Muscle of leg (tissue), 11 donors: ENCODE results near the gene CAMTA1. TPM values are rescaled to one million over a fixed set of nuclear protein-coding genes. Genes with fewer than 3 reads are reported as not detected.

Source experiments
- DNase-seq: peaks from one replicate; pipeline ENCODE4 v3.0.0; 2013
- H3K27ac ChIP-seq: one replicate; pipeline ENCODE4 v1.5.1; 2013; ENCODE audit warnings: mild to moderate bottlenecking, low read length, control low read depth
- H3K27me3 ChIP-seq: one replicate; pipeline ENCODE4 v1.6.1; 2013; ENCODE audit warnings: low read length; ENCODE audit not compliant: control insufficient read depth, insufficient read depth
- H3K36me3 ChIP-seq: one replicate; pipeline ENCODE4 v1.6.1; 2013; ENCODE audit warnings: low read length; ENCODE audit not compliant: control insufficient read depth, insufficient read depth
- H3K4me1 ChIP-seq: one replicate; pipeline ENCODE4 v1.6.1; 2013; ENCODE audit warnings: low read length; ENCODE audit not compliant: control insufficient read depth, insufficient read depth
- H3K4me3 ChIP-seq: one replicate; pipeline ENCODE4 v1.5.1; 2013; ENCODE audit warnings: low read length, control low read depth
- H3K9me3 ChIP-seq: replicated peaks from 2 replicates; pipeline ENCODE4 v1.6.1; 2013; ENCODE audit warnings: low read depth, low read length; ENCODE audit not compliant: control insufficient read depth
- WGBS: methylation state at CpG from one replicate; pipeline ENCODE4 v1.1.5; 2013; ENCODE audit warnings: missing lambda C conversion rate; ENCODE audit not compliant: insufficient coverage; 5-methylcytosine and 5-hydroxymethylcytosine counted together
- polyA plus RNA-seq, 8 donors: library from polyadenylated mRNA; unstranded; fragments of 120-200 nt; gene quantifications; one replicate each; pipeline versions ENCODE4 v1.2.1 to v1.2.3, GENCODE V29; 2013; ENCODE audit warnings: inconsistent platforms in 1 of 8, low replicate concordance in 1 of 8; ENCODE audit not compliant: insufficient read length in 8 of 8, insufficient read depth in 1 of 8
- total RNA-seq: library from RNA; stranded (reverse); fragments of 120-200 nt; gene quantifications from one replicate; pipeline ENCODE4 v1.2.4, GENCODE V29; 2013

The CAMTA1 gene
- total and polyA plus RNA-seq, 9 donors = 36.4 to 56.4 (median 47.7) TPM

- 84% methylated on average over 7 of the region's 7 CpGs for WGBS
These were observed 239.8 kb downstream of the CAMTA1 start for GRCh38 chr1:7025013-7025412.

GRCh38 chr1:7026169-7026568, 240.9 kb downstream of the CAMTA1 start:
- H3K36me3 ChIP-seq = no peaks in the 10 kb centered on the region
- no peaks in the 10 kb centered on the region for H3K9me3 ChIP-seq
- H3K4me1 ChIP-seq = no peaks in the 10 kb centered on the region
- WGBS = no CpG with 5 or more reads among the region's 6 CpGs
- no peak overlapping the region for H3K27ac ChIP-seq
- DNase-seq = no peak
- H3K4me3 ChIP-seq = no peak overlapping the region
- H3K27me3 ChIP-seq = peaks cover 8% of the 10 kb centered on the region

More at GRCh38 chr1:7025013-7025412, 239.8 kb downstream of the CAMTA1 start:
- no peaks in the 10 kb centered on the region for H3K36me3 ChIP-seq
- peaks cover 11% of the 10 kb centered on the region for H3K27me3 ChIP-seq
- no peaks in the 10 kb centered on the region for H3K9me3 ChIP-seq
- no peaks in the 10 kb centered on the region for H3K4me1 ChIP-seq
- DNase-seq = no peak
- H3K4me3 ChIP-seq = no peak overlapping the region
- H3K27ac ChIP-seq = no peak overlapping the region

- no peaks in the 10 kb centered on the region for H3K27me3 ChIP-seq
- H3K27ac ChIP-seq = no peak overlapping the region
- no peak overlapping the region for H3K4me3 ChIP-seq
- H3K9me3 ChIP-seq = peaks cover 4% of the 10 kb centered on the region
- H3K36me3 ChIP-seq = no peaks in the 10 kb centered on the region
- H3K4me1 ChIP-seq = no peaks in the 10 kb centered on the region
- DNase-seq = no peak
- WGBS = no CpG with 5 or more reads among the region's 2 CpGs
These were observed 247.7 kb downstream of the CAMTA1 start for GRCh38 chr1:7032992-7033391.

- peaks cover 4% of the 10 kb centered on the region for H3K9me3 ChIP-seq
- H3K36me3 ChIP-seq = no peaks in the 10 kb centered on the region
- WGBS = 87% methylated on average over 3 of the region's 8 CpGs
- no peak overlapping the region for H3K4me3 ChIP-seq
- H3K27me3 ChIP-seq = no peaks in the 10 kb centered on the region
- no peak overlapping the region for H3K27ac ChIP-seq
- no peaks in the 10 kb centered on the region for H3K4me1 ChIP-seq
- no peak for DNase-seq
These were observed 251.1 kb downstream of the CAMTA1 start for GRCh38 chr1:7036386-7036785.

GRCh38 chr1:7039590-7040220, 254.5 kb downstream of the CAMTA1 start:
- Histone ChIP-seq H3K27ac (no peak overlapping the region), H3K4me3 (no peak overlapping the region), H3K27me3 (peaks cover 9% of the 10 kb centered on the region), H3K9me3 (no peaks in the 10 kb centered on the region), H3K36me3 (no peaks in the 10 kb centered on the region), H3K4me1 (peaks cover 10% of the 10 kb centered on the region)
- no peak for DNase-seq
- WGBS = no CpG with 5 or more reads among the region's 8 CpGs

- WGBS = 70% methylated on average over 13 of the region's 16 CpGs
- H3K27me3 ChIP-seq = peaks cover 13% of the 10 kb centered on the region
- H3K27ac ChIP-seq = no peak overlapping the region
- H3K4me3 ChIP-seq = no peak overlapping the region
- peaks cover 10% of the 10 kb centered on the region for H3K4me1 ChIP-seq
- no peaks in the 10 kb centered on the region for H3K36me3 ChIP-seq
- H3K9me3 ChIP-seq = no peaks in the 10 kb centered on the region
- DNase-seq = no peak
These were observed 255.9 kb downstream of the CAMTA1 start for GRCh38 chr1:7040969-7041695.

GRCh38 chr1:7042322-7043190, 257.3 kb downstream of the CAMTA1 start:
- Histone ChIP-seq H3K4me3 (no peak overlapping the region), H3K9me3 (no peaks in the 10 kb centered on the region), H3K36me3 (no peaks in the 10 kb centered on the region), H3K4me1 (peaks cover 10% of the 10 kb centered on the region), H3K27ac (no peak overlapping the region), H3K27me3 (peaks cover 13% of the 10 kb centered on the region)
- WGBS = 39% methylated on average over 9 of the region's 17 CpGs
- peak; percentile 42 for DNase-seq

- no peak overlapping the region for H3K27ac ChIP-seq
- DNase-seq = no peak
- no peaks in the 10 kb centered on the region for H3K9me3 ChIP-seq
- WGBS = no CpG with 5 or more reads among the region's 6 CpGs
- peaks cover 10% of the 10 kb centered on the region for H3K4me1 ChIP-seq
- peaks cover 13% of the 10 kb centered on the region for H3K27me3 ChIP-seq
- no peaks in the 10 kb centered on the region for H3K36me3 ChIP-seq
- H3K4me3 ChIP-seq = no peak overlapping the region
These were observed 257.9 kb downstream of the CAMTA1 start for GRCh38 chr1:7043191-7043549.

- no peak for DNase-seq
- H3K27ac ChIP-seq = no peak overlapping the region
- peaks cover 10% of the 10 kb centered on the region for H3K4me1 ChIP-seq
- H3K4me3 ChIP-seq = no peak overlapping the region
- no peaks in the 10 kb centered on the region for H3K36me3 ChIP-seq
- WGBS = 69% methylated on average over 24 of the region's 26 CpGs
- peaks cover 16% of the 10 kb centered on the region for H3K27me3 ChIP-seq
- H3K9me3 ChIP-seq = no peaks in the 10 kb centered on the region
These were observed 258.7 kb downstream of the CAMTA1 start for GRCh38 chr1:7043719-7044535.
